DND-41 (cell line): ENCODE data around the gene CARD10.

Experiments used
- CTCF ChIP-seq: IDR thresholded peaks from 2 replicates; pipeline ENCODE4 v1.5.1; 2012; ENCODE audit warnings: borderline replicate concordance, low read length, moderate library complexity, mild to moderate bottlenecking; ENCODE audit not compliant: poor library complexity, severe bottlenecking; ENCODE audit errors: extremely low read depth
- EZH2 ChIP-seq: IDR thresholded peaks from 3 replicates; pipeline ENCODE4 v1.6.1; 2012; ENCODE audit warnings: borderline replicate concordance, low read depth, mild to moderate bottlenecking, moderate library complexity, low read length, inconsistent platforms; ENCODE audit not compliant: severe bottlenecking

DNA sequence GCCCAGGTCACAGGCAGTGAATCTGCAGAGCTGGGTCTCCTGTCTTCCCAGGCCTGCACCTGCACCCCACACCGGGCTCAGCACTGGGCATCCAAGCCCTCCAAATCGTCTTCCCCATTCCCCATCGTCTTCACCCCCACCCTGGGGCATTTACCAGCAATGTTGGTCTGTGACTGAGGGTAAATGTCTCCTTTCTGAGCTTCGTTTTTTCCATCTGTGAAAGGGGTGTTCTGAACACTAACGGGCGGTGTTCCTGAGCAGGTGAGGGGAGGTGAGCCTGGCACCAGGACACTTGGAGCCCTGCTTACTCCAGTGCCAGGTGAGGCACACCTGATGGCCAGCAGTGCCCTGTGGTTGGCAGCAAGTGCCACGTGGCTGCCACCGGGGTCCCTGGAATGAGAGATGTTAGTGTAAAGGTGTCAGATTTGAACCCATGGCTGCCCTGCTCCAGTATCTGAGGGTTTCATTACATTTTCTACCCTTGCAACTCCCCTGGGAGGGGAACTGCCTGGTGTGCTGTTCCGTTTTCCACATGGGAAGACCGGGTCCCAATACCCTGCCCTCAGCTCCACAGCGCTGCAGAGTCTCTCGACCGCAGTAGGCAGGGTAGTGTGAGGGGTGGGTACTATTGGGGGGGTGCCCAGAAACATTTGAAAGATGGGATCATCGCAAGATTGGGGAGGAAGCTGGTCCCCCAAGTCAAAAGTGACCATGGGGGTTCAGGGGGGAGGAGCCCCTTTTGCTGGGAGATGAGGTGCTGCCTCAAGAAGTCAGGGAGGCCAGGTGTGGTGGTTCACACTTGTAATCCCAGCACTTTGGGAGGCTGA, 43.0 kb upstream of the CARD10 start:
- TF ChIP-seq EZH2 (no peak), CTCF (no peak)
